Stimulated activated CD4-positive, alpha-beta T cell treated with anti-CD3 and anti-CD28 coated beads, Interleukin-15, amount 100 ng/mL, for 1 hour (primary cell): ENCODE results near the gene CDH24.

Source experiments
- DNase-seq, 2 donors: peaks; one replicate each; pipeline ENCODE4 v3.0.0-alpha.2; 2020; ENCODE audit warnings: low read depth in 1 of 2, low spot score in 1 of 2

Gene CDH24

GRCh38 chr14:23090254-23090636, 32.9 kb upstream of the CDH24 start:
- no peak for DNase-seq

DNA sequence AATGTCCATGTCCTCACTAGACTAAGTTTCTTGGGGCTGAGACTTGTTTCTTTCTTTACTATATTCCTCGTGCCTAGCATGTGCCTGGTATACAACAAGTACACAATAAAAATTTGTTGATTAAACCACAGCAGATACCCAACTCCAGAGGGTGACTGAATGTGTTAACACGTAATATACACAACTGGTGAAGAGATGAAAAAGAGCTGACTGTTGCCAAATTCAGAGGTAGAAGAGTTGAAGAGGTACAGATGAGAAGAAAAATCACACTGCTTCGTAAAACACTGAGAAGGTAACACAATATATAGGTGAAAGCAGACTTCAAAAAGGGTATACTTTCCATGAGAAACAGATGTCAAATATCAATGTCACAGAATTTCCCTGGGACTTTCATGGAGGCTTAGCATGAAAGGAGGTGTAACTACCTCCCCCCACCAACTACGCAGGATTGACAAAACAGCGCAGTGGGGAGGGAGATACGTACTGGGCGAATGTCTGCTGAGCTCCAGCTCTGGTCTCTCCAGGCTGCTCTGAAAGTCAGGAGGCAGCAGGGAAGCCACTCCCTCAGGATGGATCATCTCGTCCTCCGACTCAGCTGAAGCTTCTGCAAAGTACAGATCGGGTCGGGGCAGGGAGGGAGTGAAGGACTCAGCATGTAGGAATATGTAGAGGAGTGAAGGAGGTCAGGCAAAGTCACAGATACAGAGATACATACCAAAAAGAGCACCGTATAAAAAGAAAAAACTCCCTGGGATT, 32.4 kb upstream of the CDH24 start:
- DNase-seq, result no peak

DNA sequence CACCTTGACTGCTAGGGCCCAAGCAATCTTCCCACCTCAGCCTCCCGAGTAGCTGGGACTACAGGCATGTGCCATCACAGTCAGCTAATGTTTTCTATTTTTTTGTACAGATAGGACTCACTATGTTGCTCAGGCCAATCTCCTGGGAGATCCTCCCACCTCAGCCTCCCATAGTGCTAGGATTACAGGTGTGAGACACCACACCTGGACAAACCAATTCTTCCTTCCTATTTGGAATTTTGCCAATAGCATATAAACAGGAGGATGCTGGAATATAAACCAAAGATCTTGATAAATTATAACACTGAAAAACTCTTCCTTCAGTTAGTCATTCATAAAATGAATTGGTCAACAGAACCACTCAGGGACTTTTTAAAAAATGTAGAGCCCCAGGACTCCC, 29.2 kb upstream of the CDH24 start:
- no peak for DNase-seq

- no peak for DNase-seq
Measured at GRCh38 chr14:23085458-23085857, 28.1 kb upstream of the CDH24 start.

DNA sequence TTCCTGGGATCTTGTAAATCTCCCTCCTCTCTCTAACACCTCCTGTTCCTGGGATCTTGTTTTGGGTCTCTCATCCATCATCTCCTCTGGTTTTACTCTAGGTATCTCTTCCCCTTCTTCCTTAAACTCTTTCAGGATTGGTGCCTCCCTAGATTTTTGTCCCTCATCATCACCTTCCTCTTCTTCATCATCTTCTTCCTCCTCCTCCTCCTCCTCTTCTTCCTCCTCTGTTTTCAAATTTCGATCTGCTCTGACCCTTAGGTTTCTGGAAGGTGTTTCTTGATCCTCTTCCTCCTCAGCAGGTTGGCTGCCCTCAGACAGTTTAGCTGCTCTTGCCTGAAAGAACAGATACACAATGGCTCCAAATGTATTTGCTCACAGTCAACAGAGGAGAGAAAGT, 23.2 kb upstream of the CDH24 start:
- DNase-seq, result no peak

DNA sequence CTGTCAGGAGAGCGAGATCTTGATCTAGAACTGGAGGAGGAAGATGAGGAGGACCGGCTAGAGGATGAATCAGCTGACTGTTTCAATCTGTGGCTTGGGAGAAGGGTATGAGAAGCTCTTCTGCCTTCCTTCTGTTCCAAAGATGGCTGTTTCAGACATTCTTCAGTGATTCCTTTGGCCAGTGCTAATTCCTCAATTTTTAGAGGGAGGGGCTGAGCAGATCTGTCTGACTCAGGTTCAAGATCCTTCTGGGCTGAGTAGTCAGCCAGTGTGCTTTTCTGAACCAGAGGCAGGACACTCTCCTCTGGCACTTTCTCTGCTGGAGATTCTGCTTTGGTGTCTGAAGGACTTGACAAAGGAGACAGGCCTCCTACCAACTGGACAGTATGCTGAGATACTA, 22.4 kb upstream of the CDH24 start:
- DNase-seq, result no peak

- DNase-seq, result no peak
Measured at GRCh38 chr14:23078692-23079116, 21.4 kb upstream of the CDH24 start.

DNA sequence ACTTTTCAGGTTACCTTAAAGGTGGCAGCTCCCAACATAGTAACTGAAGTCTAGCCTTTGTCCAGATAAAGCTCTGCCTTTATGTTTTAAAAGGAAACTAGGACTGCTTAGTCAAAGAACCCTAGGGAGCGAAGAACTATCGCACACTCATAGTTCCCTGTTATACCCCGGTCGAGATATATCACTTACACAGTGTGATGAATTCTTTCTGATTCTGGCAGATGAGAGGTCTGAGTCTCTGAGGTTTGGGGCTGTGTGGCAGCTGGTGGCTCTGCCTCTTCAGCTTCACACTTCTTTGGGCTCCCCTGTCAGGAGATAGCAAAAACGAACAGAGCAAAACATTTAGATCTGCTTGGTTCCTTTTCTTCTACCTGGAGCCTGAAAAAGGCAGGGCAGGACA, 20.6 kb upstream of the CDH24 start:
- DNase-seq, result no peak

GRCh38 chr14:23076785-23077408, 19.6 kb upstream of the CDH24 start:
- no peak for DNase-seq

DNA sequence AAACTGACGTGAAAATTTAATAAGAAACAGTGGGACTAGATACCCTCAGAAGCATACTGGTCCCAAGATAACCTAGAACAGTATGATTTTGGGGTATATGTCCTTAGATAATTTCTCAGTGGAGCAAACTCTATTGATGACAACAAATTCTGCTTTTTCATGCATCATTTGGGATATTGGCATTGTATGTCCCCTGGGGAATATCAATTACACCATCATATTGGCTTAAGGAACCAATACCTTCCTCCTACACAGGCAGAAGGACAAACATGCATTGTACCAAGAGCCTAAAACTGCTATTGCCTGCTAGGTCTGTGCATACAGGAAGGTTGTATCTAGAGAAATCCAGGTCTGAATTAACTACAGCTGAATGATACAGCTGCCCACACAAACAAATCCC, 17.6 kb upstream of the CDH24 start:
- DNase-seq, result no peak

DNA sequence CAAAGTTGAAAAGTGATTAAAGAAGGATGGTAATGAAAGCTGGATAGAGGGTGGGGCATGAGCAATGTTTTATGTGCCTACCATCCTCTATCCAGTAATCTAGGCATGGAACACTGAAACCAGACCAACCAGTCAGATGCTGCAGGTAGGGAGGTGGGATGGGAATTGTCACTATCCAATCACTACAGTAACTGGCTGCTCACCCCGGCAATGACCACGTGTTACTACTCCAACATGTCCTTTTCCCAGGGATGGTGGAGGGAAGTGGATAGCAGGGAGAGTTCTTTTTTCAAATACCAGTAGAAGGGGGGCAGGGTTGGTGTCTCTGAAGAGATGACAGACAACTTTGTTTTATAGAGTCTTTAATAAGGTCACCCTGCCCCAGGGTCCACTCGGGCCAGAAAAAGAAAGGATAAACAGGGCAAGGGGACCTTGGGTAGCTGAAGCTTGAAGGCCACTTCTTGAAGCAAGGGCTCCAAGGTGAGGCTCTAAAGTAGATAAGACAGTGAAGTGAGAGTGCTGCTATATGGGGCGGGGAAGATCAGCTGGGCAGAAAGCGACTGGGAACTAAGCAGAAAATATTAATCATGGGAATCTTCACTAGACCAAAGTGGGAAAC, 14.7 kb upstream of the CDH24 start:
- DNase-seq, result no peak

DNA sequence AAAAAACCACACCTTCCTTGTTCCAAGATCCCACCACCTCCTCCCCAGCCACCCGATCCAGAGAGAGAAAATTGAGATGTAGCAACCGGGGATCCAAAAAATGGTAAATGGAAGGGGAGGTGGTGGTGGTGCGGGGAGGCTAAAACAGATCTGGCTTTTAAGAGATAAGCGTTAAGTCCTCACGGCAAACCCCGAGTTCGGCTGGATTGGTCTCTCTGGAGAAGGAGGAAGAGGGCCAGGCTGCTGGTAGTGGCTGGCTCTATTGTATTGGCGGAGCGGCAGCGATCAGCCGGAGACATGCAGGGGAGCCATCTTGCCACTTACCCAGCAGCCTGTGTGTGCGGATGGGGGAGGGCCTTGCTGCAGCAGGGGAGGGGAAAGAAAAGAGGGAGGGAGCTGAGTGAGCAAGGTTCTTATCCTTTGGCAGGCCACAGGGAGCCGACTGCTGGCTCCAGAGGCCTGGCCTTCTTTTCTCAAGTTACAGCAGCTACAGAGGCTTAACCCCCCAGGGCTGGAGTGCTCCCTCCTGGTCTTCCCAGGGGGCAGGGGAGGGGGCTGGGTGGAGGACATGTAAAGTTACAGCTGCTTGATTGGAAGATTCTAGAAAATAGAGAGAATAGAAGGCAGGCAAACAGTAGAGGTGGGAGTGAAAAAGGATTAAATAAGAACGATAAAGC, 14.1 kb upstream of the CDH24 start:
- DNase-seq, result peak; percentile 51 to 66

GRCh38 chr14:23070262-23071129, 13.2 kb upstream of the CDH24 start:
- DNase-seq, result no peak

DNA sequence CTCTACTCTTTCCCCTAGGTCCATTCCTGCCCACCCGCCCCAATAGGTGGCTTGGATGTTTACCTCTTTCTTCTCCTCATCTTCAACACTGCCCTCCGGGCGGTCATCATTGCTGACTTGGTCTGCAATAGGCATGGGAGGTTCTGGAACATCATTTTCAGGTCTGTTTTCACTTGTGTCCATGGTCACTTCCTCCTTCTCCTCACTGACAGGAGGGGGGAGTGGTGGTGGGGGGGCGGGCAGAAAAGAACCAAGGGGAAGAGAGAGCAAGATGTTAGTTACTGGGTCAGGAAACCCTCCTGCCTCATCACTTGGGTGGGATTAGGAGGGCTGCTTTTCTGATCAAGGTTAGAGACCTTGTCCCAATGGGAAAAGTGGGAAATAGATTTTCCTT, 12.1 kb upstream of the CDH24 start:
- DNase-seq, result no peak

GRCh38 chr14:23068789-23069412, 11.6 kb upstream of the CDH24 start:
- DNase-seq, result peak; percentile 30 to 42

DNA sequence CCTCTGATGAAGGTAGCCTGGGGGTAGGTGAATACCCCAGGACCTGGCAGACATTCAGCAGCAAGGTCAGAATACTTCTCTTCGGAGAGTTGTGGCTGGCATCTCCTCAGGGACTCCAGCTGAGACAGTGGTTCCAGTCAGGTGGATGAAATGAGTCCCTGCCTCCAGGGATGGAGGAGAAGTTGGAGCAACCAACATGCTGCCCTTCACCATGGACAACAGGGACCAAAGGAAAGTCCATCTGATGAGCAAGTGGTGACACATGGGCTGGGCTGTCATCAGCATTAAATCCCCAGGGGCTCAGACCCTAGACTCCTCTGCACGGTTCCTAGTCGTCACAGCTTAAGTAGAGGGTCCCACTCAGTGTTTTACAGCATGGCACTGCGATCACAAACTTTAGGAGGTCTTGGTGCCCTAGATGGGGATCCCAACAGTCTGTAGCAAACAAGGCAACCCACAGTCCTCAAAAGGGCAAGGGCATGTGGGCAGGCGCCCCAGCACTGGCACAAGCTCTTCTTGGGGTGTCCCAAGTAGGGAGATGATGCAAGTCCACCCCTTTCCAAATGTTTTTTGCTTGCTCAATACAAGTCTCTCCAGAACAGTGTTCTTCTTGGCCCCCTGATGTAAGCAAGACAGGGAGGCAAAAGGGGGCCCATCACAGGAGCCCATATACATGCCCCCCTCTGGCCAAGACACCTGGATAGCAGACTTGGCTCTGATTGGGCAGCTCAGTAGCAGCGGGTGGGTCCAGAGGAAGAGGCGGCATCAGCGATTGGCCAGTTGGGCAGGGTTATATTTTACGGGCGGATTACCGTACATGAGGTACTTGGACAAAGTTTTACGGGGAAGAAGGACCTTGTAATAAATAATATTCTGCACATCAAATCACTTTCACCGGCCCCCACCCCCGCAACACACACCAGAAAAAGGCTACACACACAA, 10.8 kb upstream of the CDH24 start:
- DNase-seq, result no peak

GRCh38 chr14:23066855-23067744, 9.8 kb upstream of the CDH24 start:
- no peak for DNase-seq

GRCh38 chr14:23066368-23066767, 9.0 kb upstream of the CDH24 start:
- no peak for DNase-seq
